Esophagus muscularis mucosa (tissue), 4 donors: ENCODE measurements around the gene XPNPEP2. TPM values are rescaled to one million over a fixed set of nuclear protein-coding genes. Genes with fewer than 3 reads are reported as not detected.

Experiments
- DNase-seq: peaks from one replicate; pipeline ENCODE4 v3.0.0-alpha.2; 2017; ENCODE audit errors: extremely low spot score
- H3K27ac ChIP-seq, 4 donors: fragments of 200-600 bp; sonication (generic); replicated peaks in 1 of 4; 1 replicate in 3 of 4; 2 replicates in 1 of 4; pipeline ENCODE4 v1.5.1; 2016 to 2019; ENCODE audit warnings: mild to moderate bottlenecking in 1 of 4
- H3K27me3 ChIP-seq, 4 donors: fragments of 200-600 bp; sonication (generic); one replicate each; pipeline versions ENCODE4 v1.5.1 to v1.6.0; 2016 to 2019
- H3K36me3 ChIP-seq, 4 donors: fragments of 200-600 bp; sonication (generic); one replicate each; pipeline ENCODE4 v1.5.1; 2016 to 2019
- H3K4me1 ChIP-seq, 4 donors: fragments of 200-600 bp; sonication (generic); one replicate each; pipeline ENCODE4 v1.5.1; 2016 to 2019
- H3K4me3 ChIP-seq, 4 donors: fragments of 200-600 bp; sonication (generic); 1 replicate in 2 of 4; 2 replicates in 2 of 4; pipeline ENCODE4 v1.5.1; 2016 to 2019; ENCODE audit warnings: mild to moderate bottlenecking in 4 of 4, moderate library complexity in 1 of 4
- H3K9me3 ChIP-seq, 4 donors: fragments of 200-600 bp; sonication (generic); 1 replicate in 3 of 4; 2 replicates in 1 of 4; pipeline ENCODE4 v1.5.1; 2016 to 2019
- CTCF ChIP-seq, 3 experiments: fragments of 200-600 bp in 2 of 3; fragments of 450-650 bp in 1 of 3; sonication (generic) in 2 of 3; IDR thresholded peaks; one replicate each; pipeline ENCODE4 v1.5.1; 2017 to 2019; ENCODE audit warnings: antibody characterized with exemption in 3 of 3, mild to moderate bottlenecking in 2 of 3, moderate library complexity in 1 of 3
- EP300 ChIP-seq: sonication (generic); formaldehyde crosslinking; IDR thresholded peaks from one replicate; pipeline ENCODE4 v1.6.1; 2017; ENCODE audit warnings: antibody characterized with exemption
- POLR2A ChIP-seq: fragments of 450-650 bp; IDR thresholded peaks from one replicate; pipeline ENCODE4 v1.6.1; 2017; ENCODE audit warnings: antibody characterized with exemption, moderate library complexity, mild to moderate bottlenecking, low read depth
- POLR2AphosphoS5 ChIP-seq, 2 donors: sonication (generic); formaldehyde crosslinking; IDR thresholded peaks; one replicate each; pipeline ENCODE4 v1.6.1; 2017; ENCODE audit warnings: antibody characterized with exemption in 2 of 2
- WGBS: methylation state at CpG from one replicate; pipeline ENCODE4 v1.1.5; 2018; 5-methylcytosine and 5-hydroxymethylcytosine counted together
- intact Hi-C: fragments of 100-400 bp; cut with DNase I; formaldehyde crosslinking; loops from one replicate; pipeline ENCODE4 v1.15.1; 2023
- total RNA-seq, 4 donors: library from RNA; depleted of rRNA; stranded (reverse); fragments of >200 nt; gene quantifications; one replicate each; pipeline versions ENCODE4 v1.1.0 to v1.2.1, GENCODE V29; 2016

Gene XPNPEP2
- total RNA-seq, 4 donors from 2014 or later: 3.3 to 14.4 (median 5.0) TPM

DNA sequence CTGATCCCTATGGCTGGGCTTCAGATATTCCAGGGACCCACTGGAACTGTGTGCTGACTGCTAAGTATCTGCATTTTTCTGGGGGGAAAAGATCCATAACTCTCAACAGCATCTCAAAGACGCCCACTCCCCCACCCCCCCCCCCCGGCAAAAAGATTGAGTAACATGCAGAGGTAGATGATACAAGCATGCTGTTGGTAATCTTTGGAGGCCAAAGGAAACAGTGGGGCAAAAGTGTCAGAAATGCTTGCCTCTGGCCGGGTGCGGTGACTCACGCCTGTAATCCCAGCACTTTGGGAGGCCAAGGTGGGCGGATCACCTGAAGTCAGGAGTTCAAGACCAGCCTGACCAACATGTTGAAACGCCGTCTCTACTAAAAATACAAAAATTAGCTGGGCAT, 12.2 kb downstream of the XPNPEP2 start:
- H3K4me1 ChIP-seq: no peaks in the 10 kb centered on the region
- H3K4me3 ChIP-seq: no peak overlapping the region
- H3K27me3 ChIP-seq: no peaks in the 10 kb centered on the region
- intact Hi-C loops: no loop called here
- no peak for DNase-seq
- H3K9me3 ChIP-seq: no peaks in the 10 kb centered on the region
- H3K27ac ChIP-seq: no peak overlapping the region
- no peaks in the 10 kb centered on the region for H3K36me3 ChIP-seq
- 87% methylated on average over 8 of the region's 8 CpGs for WGBS
- TF ChIP-seq POLR2AphosphoS5 (IDR thresholded peaks at IDR 0.05): no peak
- TF ChIP-seq EP300: no peak
- no peak for TF ChIP-seq CTCF (IDR thresholded peaks at IDR 0.05)
- no peak for TF ChIP-seq POLR2A

DNA sequence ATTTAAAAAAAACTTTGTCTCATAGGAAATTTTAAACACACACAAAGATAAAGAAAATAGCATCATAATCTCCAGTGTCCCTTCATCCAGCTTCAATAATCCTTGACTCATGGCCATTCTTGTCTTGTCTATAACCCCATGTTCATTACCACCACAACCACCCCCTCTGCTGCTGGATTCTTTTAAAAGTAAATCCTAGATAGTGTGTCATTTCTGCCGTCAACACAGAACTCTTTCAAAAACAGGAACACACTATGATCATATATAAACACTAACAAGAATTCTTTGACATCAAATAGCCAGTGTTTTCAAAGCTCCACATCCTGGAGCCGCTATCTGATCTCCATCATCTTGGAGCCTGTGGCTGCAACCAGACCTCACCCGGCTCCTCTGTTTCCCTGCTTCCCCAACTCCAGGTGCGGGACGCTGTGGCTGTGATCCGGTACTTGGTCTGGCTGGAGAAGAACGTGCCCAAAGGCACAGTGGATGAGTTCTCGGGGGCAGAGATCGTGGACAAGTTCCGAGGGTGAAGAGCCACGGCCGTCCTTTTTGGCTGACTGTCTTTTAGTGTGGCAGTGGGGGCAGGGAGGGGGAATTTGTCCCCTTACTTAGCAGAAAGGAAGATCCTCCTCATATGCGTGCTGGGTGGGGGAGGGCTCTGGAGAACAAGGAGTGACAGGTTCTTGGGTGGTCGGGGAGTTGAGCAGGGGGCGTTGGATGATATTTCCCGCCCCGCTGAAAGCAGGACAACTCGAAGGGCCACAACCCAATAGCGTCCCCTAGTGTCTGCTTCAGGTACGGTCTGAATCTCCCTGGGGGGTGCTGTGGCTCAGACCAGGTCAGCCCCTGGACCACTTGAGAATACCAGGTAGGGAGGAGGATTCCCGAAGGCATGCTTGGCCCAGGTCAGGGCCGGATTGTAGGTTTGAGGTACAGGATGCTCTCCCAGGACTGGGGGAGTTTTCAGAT, 15.6 kb downstream of the XPNPEP2 start:
- Histone ChIP-seq H3K4me3 (no peak overlapping the region), H3K4me1 (no peaks in the 10 kb centered on the region), H3K27ac (no peak overlapping the region), H3K27me3 (no peaks in the 10 kb centered on the region), H3K36me3 (no peaks in the 10 kb centered on the region), H3K9me3 (no peaks in the 10 kb centered on the region)
- intact Hi-C loops: no loop called here
- TF ChIP-seq CTCF (IDR thresholded peaks at IDR 0.05) (no peak), POLR2A (no peak), POLR2AphosphoS5 (IDR thresholded peaks at IDR 0.05) (no peak), EP300 (no peak)
- 74% methylated on average over 18 of the region's 22 CpGs for WGBS
- no peak for DNase-seq

DNA sequence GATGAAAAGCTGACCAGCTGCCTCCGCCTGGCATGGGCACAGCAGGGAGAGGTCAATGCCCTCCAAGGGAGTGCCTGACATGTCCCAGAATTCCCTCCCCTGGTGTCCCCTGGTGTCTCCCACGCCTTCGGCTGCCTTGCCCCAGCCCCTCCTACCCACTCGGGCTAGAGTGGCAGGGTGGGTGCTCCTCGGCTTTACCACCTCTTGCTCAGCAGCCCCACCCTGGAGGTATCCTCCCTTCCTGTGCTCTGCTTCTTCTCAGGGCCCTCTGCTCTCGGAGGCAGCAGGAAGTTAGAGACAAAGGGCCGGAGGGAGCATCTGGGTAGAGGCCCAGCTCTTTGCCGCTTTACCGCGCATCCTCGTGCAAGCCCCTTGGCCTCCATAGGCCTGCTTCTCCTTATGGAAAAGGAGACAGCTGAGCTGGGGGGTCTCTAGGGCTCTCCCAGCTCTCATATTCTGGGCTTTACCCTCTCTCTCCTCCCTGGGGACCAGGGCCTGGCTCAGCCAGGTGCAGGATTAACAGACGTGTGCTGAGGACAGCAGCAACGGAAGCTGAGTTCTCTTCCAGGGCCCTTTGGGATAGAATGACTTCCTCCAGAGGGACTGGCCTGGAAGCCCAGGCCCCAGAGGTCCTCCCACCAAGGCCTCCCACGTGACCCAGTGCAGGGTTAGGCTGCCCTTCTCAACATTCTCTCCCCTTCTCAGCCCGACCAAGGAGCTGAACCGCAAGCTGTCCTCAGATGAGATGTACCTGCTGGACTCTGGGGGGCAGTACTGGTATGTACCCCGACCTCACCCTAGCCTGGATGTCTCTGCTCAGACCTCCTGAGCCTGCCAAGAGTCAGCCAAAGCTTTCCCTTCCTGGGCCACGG, 17.2 kb downstream of the XPNPEP2 start:
- intact Hi-C loops: no loop called here
- Histone ChIP-seq H3K4me3 (no peak overlapping the region), H3K27me3 (no peaks in the 10 kb centered on the region), H3K27ac (no peak overlapping the region), H3K4me1 (no peaks in the 10 kb centered on the region), H3K36me3 (no peaks in the 10 kb centered on the region), H3K9me3 (no peaks in the 10 kb centered on the region)
- TF ChIP-seq POLR2AphosphoS5 (IDR thresholded peaks at IDR 0.05) (no peak), CTCF (IDR thresholded peaks at IDR 0.05) (no peak), EP300 (no peak), POLR2A (no peak)
- no peak for DNase-seq
- 76% methylated on average over 13 of the region's 18 CpGs for WGBS

GRCh38 chrX:129759576-129760061, 20.8 kb downstream of the XPNPEP2 start:
- Histone ChIP-seq H3K4me3 (no peak overlapping the region), H3K27ac (peak overlapping the region in 1 of 4 donors; percentile 44), H3K27me3 (no peaks in the 10 kb centered on the region), H3K4me1 (no peaks in the 10 kb centered on the region), H3K9me3 (no peaks in the 10 kb centered on the region), H3K36me3 (no peaks in the 10 kb centered on the region)
- intact Hi-C loops: no loop called here
- TF ChIP-seq CTCF (IDR thresholded peaks at IDR 0.05): no peak
- TF ChIP-seq POLR2AphosphoS5 (IDR thresholded peaks at IDR 0.05): peak in 1 of 2 donors; percentile 4
- no peak for TF ChIP-seq POLR2A
- TF ChIP-seq EP300: no peak
- WGBS: 51% methylated on average over 10 of the region's 14 CpGs
- no peak for DNase-seq
